ENCODE measurements around the gene KXD1. TPM values are rescaled to one million over a fixed set of nuclear protein-coding genes. Genes with fewer than 3 reads are reported as not detected.
A peak's percentile ranks its signal among the peaks of the same experiment; 100 is the strongest.

KXD1 gene
- total and polyA plus RNA-seq, 4 donors, result 28.0 to 76.0 (median 60.7) TPM

- H3K4me1 ChIP-seq (ENCODE audit: control insufficient read depth, insufficient read depth, low read length), result peaks cover 22% of the 10 kb centered on the region
- WGBS (ENCODE audit: insufficient coverage), result under 1% methylated on average over 45 of the region's 86 CpGs
- peak within 1 kb of the TSS; percentile 58 for H3K27ac ChIP-seq (ENCODE audit: low read depth, low read length)
- H3K4me3 ChIP-seq (ENCODE audit: low read depth, low read length), result peak within 1 kb of the TSS; percentile 49
- peaks cover 32% of the 10 kb centered on the region for H3K36me3 ChIP-seq (ENCODE audit: control insufficient read depth, insufficient read depth, low read length)
- peak in 5 of 6 donors; percentile 81 to 97 (median 84) for DNase-seq (ENCODE audit: low read depth in 4 of 6, low spot score in 6 of 6)
- no peaks in the 10 kb centered on the region for H3K9me3 ChIP-seq (ENCODE audit: control insufficient read depth, insufficient read depth, low read length)
- H3K27me3 ChIP-seq (ENCODE audit: control insufficient read depth, insufficient read depth, low read length), result peaks cover 2% of the 10 kb centered on the region
Observed at GRCh38 chr19:18542941-18543813, 14.5 kb upstream of the KXD1 start, which contains the start of gene FKBP8. FKBP8 (minus strand) TSS chr19:18543573; CDS start chr19:18541970, 1,603 bp downstream.

- Histone ChIP-seq H3K4me1 (ENCODE audit: control insufficient read depth, insufficient read depth, low read length) (peaks cover 22% of the 10 kb centered on the region), H3K27ac (ENCODE audit: low read depth, low read length) (no peak overlapping the region), H3K27me3 (ENCODE audit: control insufficient read depth, insufficient read depth, low read length) (peaks cover 2% of the 10 kb centered on the region), H3K9me3 (ENCODE audit: control insufficient read depth, insufficient read depth, low read length) (no peaks in the 10 kb centered on the region), H3K4me3 (ENCODE audit: low read depth, low read length) (peak overlapping the region; percentile 33), H3K36me3 (ENCODE audit: control insufficient read depth, insufficient read depth, low read length) (peaks cover 28% of the 10 kb centered on the region)
- peak in 2 of 6 donors; percentile 48 to 60 for DNase-seq (ENCODE audit: low read depth in 4 of 6, low spot score in 6 of 6)
- 0% methylated on average over 4 of the region's 12 CpGs for WGBS (ENCODE audit: insufficient coverage)
Observed at GRCh38 chr19:18543814-18544475, 13.7 kb upstream of the KXD1 start.

GRCh38 chr19:18551631-18552030 lies 6.0 kb upstream of the KXD1 start:
- no peak for DNase-seq (ENCODE audit: low read depth in 4 of 6, low spot score in 6 of 6)
- Histone ChIP-seq H3K4me3 (ENCODE audit: low read depth, low read length) (no peak overlapping the region), H3K36me3 (ENCODE audit: control insufficient read depth, insufficient read depth, low read length) (no peaks in the 10 kb centered on the region), H3K27ac (ENCODE audit: low read depth, low read length) (no peak overlapping the region), H3K9me3 (ENCODE audit: control insufficient read depth, insufficient read depth, low read length) (no peaks in the 10 kb centered on the region), H3K27me3 (ENCODE audit: control insufficient read depth, insufficient read depth, low read length) (no peaks in the 10 kb centered on the region), H3K4me1 (ENCODE audit: control insufficient read depth, insufficient read depth, low read length) (no peaks in the 10 kb centered on the region)
- WGBS (ENCODE audit: insufficient coverage), result 82% methylated on average over 3 of the region's 6 CpGs

- no peak for DNase-seq (ENCODE audit: low read depth in 4 of 6, low spot score in 6 of 6)
- H3K36me3 ChIP-seq (ENCODE audit: control insufficient read depth, insufficient read depth, low read length), result peaks cover 18% of the 10 kb centered on the region
- peak overlapping the region; percentile 79 for H3K27ac ChIP-seq (ENCODE audit: low read depth, low read length)
- peaks cover 15% of the 10 kb centered on the region for H3K4me1 ChIP-seq (ENCODE audit: control insufficient read depth, insufficient read depth, low read length)
- peak overlapping the region; percentile 82 for H3K4me3 ChIP-seq (ENCODE audit: low read depth, low read length)
- no peaks in the 10 kb centered on the region for H3K9me3 ChIP-seq (ENCODE audit: control insufficient read depth, insufficient read depth, low read length)
- WGBS (ENCODE audit: insufficient coverage), result 6% methylated on average over 10 of the region's 11 CpGs
- no peaks in the 10 kb centered on the region for H3K27me3 ChIP-seq (ENCODE audit: control insufficient read depth, insufficient read depth, low read length)
Observed at GRCh38 chr19:18558202-18558555, 509 bp downstream of the KXD1 start.

GRCh38 chr19:18558604-18559003 lies 934 bp downstream of the KXD1 start:
- Histone ChIP-seq H3K4me1 (ENCODE audit: control insufficient read depth, insufficient read depth, low read length) (peaks cover 15% of the 10 kb centered on the region), H3K27ac (ENCODE audit: low read depth, low read length) (peak overlapping the region; percentile 79), H3K4me3 (ENCODE audit: low read depth, low read length) (peak overlapping the region; percentile 82), H3K36me3 (ENCODE audit: control insufficient read depth, insufficient read depth, low read length) (peaks cover 22% of the 10 kb centered on the region), H3K27me3 (ENCODE audit: control insufficient read depth, insufficient read depth, low read length) (no peaks in the 10 kb centered on the region), H3K9me3 (ENCODE audit: control insufficient read depth, insufficient read depth, low read length) (no peaks in the 10 kb centered on the region)
- no peak for DNase-seq (ENCODE audit: low read depth in 4 of 6, low spot score in 6 of 6)
- WGBS (ENCODE audit: insufficient coverage), result 70% methylated on average over 2 of the region's 3 CpGs

- no peak overlapping the region for H3K4me3 ChIP-seq (ENCODE audit: low read depth, low read length)
- 92% methylated on average over 2 of the region's 5 CpGs for WGBS (ENCODE audit: insufficient coverage)
- H3K27me3 ChIP-seq (ENCODE audit: control insufficient read depth, insufficient read depth, low read length), result no peaks in the 10 kb centered on the region
- peaks cover 33% of the 10 kb centered on the region for H3K36me3 ChIP-seq (ENCODE audit: control insufficient read depth, insufficient read depth, low read length)
- DNase-seq (ENCODE audit: low read depth in 4 of 6, low spot score in 6 of 6), result no peak
- H3K27ac ChIP-seq (ENCODE audit: low read depth, low read length), result no peak overlapping the region
- no peaks in the 10 kb centered on the region for H3K9me3 ChIP-seq (ENCODE audit: control insufficient read depth, insufficient read depth, low read length)
- peaks cover 15% of the 10 kb centered on the region for H3K4me1 ChIP-seq (ENCODE audit: control insufficient read depth, insufficient read depth, low read length)
Observed at GRCh38 chr19:18559685-18560084, 2.0 kb downstream of the KXD1 start.

- 91% methylated on average over 13 of the region's 14 CpGs for WGBS (ENCODE audit: insufficient coverage)
- Histone ChIP-seq H3K4me3 (ENCODE audit: low read depth, low read length) (no peak overlapping the region), H3K27me3 (ENCODE audit: control insufficient read depth, insufficient read depth, low read length) (no peaks in the 10 kb centered on the region), H3K36me3 (ENCODE audit: control insufficient read depth, insufficient read depth, low read length) (peaks cover 57% of the 10 kb centered on the region), H3K9me3 (ENCODE audit: control insufficient read depth, insufficient read depth, low read length) (no peaks in the 10 kb centered on the region), H3K4me1 (ENCODE audit: control insufficient read depth, insufficient read depth, low read length) (peaks cover 13% of the 10 kb centered on the region), H3K27ac (ENCODE audit: low read depth, low read length) (no peak overlapping the region)
- no peak for DNase-seq (ENCODE audit: low read depth in 4 of 6, low spot score in 6 of 6)
Observed at GRCh38 chr19:18562086-18562485, 4.4 kb downstream of the KXD1 start.

GRCh38 chr19:18566953-18567352 lies 9.3 kb downstream of the KXD1 start:
- Histone ChIP-seq H3K9me3 (ENCODE audit: control insufficient read depth, insufficient read depth, low read length) (no peaks in the 10 kb centered on the region), H3K4me3 (ENCODE audit: low read depth, low read length) (no peak overlapping the region), H3K36me3 (ENCODE audit: control insufficient read depth, insufficient read depth, low read length) (peaks cover 73% of the 10 kb centered on the region), H3K27me3 (ENCODE audit: control insufficient read depth, insufficient read depth, low read length) (no peaks in the 10 kb centered on the region), H3K4me1 (ENCODE audit: control insufficient read depth, insufficient read depth, low read length) (peaks cover 7% of the 10 kb centered on the region), H3K27ac (ENCODE audit: low read depth, low read length) (no peak overlapping the region)
- DNase-seq (ENCODE audit: low read depth in 4 of 6, low spot score in 6 of 6), result no peak
- 99% methylated on average over 8 of the region's 8 CpGs for WGBS (ENCODE audit: insufficient coverage)

- no peaks in the 10 kb centered on the region for H3K27me3 ChIP-seq (ENCODE audit: control insufficient read depth, insufficient read depth, low read length)
- 95% methylated on average over 13 of the region's 15 CpGs for WGBS (ENCODE audit: insufficient coverage)
- H3K9me3 ChIP-seq (ENCODE audit: control insufficient read depth, insufficient read depth, low read length), result no peaks in the 10 kb centered on the region
- H3K4me3 ChIP-seq (ENCODE audit: low read depth, low read length), result no peak overlapping the region
- peaks cover 21% of the 10 kb centered on the region for H3K4me1 ChIP-seq (ENCODE audit: control insufficient read depth, insufficient read depth, low read length)
- H3K36me3 ChIP-seq (ENCODE audit: control insufficient read depth, insufficient read depth, low read length), result peaks cover 66% of the 10 kb centered on the region
- H3K27ac ChIP-seq (ENCODE audit: low read depth, low read length), result no peak overlapping the region
- no peak for DNase-seq (ENCODE audit: low read depth in 4 of 6, low spot score in 6 of 6)
Observed at GRCh38 chr19:18568367-18568766, 10.7 kb downstream of the KXD1 start.
